HG03135 (cell line): Measurements from ENCODE around the gene KLK5.
"Not testable (repeated sequence)": the region's sequence is repeated elsewhere in the genome, so short reads cannot be mapped to it uniquely, and the experiment has no call there.

Experiments
- ATAC-seq: cut with Tn5 transposase; IDR thresholded peaks from one replicate; pipeline ENCODE4 v1.9.1; 2021; ENCODE audit warnings: mild to moderate bottlenecking, moderate library complexity; ENCODE audit not compliant: unreplicated experiment

KLK5 gene

DNA sequence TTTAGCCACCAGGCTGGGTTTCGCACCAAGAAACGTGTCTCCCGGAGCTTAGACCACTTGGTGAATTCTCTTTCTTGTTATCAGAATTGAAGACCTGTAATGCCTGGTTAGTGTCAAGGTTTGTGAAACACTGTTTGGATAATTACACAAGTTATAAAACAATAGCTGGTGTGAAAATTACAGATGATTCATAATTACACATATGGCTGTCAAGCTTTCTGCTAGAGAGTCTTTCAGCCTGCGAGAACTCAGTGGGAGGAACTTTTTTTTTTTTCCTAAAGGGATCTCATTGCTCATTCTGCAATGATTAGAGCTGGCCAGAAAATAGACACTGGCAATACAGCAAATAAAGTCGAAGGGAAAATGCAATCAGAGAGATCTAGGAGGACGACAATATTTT, 28.3 kb downstream of the KLK5 start:
- no peak for ATAC-seq

DNA sequence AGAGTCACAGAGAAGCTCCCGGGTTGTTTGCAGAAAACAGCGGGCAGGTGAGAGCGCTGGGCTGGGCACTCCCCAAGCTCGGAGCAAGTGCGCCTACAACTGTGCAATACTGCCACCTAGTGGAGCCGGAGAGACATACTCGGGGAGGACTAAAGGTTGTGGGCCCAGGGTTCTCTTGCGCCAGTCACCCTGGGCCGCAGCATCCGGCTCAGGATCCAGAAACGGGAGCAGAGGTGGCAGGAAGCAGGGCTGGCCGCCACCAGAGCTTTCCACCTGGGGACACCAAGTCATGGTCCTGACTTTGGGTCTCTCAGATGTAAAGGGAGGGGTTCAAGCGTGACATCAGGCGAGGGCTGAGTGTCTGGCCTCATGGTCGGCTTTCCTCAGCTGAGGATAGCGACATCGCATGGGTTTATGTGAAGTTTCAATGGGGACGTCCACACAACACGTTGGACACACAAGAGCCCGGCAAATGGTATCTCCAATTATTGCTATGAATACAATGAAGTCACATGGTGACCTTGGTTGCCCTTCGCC, 30.5 kb downstream of the KLK5 start:
- peak; percentile 79 for ATAC-seq

DNA sequence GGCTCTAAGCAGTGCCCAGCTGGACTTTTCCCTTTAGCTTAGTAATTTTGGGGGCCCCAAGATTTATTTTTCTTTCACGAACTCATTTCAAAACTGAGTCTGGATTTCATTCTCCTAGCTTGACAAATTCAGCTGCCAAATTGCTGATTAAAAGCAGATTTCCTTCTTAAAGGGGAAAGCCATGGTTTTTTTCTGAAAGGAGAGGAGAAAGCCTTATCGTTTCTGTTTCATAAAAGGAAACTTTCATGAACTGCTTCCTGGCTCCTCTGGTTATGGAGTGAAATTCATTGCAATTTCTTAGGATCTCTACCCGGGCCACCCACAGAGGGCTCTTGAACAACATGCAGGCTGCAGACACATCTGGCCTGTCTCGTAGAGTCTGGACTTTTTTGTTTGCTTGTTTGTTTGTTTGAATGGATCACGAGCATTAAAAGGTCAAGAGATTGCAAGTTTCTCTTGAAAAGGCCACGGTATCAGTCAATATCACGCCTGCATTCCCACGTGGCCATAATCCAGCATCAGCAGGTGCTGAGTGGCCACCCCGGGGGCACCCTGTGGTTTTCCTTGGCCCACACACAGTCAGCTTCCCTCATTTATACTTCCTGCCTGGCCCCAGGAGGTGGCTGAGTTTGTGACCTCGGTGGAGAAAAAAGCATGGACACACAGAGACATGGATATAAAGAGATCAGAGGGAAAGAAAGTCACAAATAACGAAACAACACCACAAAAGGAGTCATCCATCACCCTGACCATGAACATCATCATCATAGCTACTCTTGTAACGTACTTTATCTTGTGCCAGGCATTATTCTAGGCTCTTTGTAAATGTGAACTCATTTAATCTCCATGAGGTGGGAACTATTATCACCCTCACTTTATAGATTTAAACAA, 31.2 kb downstream of the KLK5 start:
- ATAC-seq, result no peak

DNA sequence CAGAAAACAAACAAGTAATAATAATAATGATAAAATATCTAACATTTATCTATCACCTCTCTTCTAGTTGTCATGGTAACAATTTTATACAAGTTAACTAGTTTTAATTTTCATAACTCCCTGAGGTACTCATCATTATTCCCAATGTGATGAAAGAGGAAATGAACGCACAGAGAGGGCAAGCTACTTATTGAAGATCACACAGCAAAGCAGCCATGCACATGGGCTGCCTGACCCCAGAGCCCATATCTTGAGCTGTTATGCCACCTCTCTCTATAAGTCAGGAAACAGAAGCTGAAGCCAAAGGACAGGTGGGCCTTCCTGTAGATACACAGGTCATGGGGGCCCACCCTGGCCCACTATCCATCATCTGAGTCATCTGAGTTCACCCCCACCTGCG, 36.8 kb downstream of the KLK5 start:
- ATAC-seq, result no peak

DNA sequence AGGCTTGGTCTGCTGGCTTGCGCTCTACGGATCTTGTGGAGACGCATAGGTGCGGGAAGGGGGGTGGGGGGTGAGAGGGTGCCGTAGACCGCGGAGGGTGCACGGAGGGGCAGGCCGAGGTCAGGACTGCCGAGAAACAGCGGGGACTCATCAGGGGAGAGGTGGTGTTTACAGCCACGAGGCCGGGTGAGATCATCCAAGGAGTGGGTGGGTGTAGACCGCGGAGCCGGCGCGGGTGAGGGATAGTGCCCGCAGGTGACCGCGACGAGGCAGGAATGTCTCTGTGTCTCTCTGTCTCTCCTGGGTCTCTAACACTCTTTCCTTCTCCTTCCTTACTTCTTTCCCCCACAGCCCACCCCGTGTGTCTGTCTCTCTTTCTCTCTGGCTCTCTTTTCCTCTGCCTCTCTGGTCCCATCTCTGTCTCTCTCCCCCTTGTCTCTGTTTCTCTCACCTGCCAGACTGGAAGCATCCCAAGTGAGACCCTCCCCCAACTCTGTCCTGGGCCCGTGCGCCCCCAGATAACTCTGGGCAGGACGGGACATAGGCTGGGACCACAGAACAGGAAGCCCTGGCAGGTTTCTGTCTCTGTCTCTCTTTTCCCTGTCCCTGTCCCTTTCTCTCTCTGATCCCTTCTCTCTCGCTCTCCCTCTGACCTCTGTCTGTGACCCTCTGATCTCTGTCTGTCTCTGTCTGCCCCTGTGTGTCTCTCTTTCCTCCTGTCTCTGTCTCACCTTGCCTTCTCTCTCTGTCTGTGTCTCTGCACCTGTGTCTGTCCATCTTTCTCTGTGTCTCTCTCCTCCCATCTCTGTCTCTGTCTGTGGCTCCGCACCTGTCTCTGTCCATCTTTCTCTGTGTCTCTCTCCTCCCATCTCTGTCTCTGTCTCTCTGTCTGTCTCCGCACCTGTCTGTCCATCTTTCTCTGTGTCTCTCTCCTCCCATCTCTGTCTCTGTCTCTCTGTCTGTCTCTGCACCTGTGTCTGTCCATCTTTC, 39.8 kb downstream of the KLK5 start:
- ATAC-seq, result no peak

DNA sequence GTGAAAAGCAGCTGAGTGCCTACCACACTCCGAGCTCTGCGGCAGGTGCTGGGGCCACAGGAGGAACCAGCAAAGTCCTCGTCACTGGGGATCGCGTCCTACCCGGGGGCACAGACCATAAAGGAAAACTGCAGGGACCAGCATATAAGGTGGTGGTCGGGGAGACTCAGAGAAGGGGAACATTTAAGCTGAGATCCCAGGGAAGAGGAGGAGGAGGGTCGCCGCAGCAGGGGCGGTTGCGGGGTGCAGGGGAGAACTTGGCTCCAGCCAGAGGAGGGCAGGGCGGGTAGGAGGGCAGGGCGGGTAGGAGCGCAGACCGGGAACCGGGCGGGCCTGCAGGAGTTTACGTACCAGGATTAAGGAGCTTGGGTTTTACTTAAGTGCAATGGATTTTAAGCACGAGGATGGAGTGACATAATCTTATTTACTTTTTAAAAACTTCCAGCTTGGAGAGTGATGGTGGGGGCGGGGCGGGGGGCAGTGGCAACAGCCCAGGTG, 40.7 kb downstream of the KLK5 start:
- ATAC-seq, result no peak

DNA sequence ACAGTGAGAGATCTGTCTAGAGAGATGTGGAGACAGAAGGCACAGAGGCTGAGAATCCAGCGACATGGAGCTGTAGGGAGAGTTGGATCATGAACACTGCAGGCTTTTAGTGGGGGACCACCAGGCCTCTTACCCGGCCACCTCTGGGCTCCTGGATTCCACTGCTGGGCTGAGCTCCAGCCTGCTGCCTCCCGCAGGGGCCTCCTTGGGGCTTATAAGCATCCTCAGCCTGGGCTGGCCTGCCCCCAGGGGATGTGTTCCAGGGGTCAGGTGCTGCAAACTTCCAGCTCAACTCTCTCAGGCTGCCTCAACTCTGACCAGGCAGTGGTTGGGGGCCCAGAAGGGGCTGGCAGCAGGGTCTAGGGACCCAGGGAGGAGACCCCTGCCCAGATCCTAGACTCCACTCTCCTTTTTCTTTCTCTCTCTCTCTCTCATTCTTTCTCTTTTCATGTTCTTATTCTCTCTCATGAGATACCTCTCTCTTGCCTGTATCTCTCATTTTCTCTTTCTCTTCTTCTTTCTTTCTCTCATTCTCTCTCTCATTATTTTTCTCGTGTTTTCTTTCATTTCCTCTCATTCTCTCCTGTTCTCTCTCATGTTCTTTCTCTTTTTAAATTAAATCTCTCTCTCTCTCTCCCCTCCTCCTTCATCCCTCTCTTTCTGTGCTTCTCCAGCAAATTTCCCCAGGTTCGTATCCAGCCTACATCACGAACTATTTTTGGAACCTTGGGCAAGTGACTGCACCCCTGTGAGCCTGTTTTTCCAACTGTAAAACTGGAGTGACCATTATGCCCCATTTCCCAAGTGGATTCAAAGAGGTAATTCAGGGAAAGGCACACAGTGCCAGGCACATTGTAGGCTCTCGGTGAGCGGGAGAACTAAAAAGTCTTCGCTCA, 41.4 kb downstream of the KLK5 start, which contains the start of gene KLK4:
KLK4 (minus strand) TSS at position 190 of the 896 bp plus-strand sequence. CDS start 657 bp downstream, outside the sequence.
- no peak for ATAC-seq

DNA sequence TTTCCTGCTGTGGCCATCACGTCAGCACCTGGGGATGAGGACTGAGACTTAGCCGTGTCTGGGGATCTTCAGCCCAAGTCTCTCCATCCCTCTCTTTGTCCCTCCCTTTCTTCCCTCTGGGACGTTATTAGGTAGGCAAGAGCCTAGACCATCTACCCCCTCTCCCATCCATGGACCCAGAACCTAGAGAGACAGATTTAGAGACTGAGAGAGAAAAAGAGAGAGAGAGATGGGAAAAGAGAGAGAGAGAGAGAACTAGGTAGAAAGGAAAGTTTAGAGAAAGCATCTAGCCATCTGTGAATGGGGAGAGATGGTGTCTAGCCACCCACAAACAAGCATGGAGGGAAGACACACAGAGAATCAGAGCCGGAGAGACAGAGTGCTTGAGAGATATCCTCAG, 42.1 kb downstream of the KLK5 start:
- ATAC-seq, result no peak

DNA sequence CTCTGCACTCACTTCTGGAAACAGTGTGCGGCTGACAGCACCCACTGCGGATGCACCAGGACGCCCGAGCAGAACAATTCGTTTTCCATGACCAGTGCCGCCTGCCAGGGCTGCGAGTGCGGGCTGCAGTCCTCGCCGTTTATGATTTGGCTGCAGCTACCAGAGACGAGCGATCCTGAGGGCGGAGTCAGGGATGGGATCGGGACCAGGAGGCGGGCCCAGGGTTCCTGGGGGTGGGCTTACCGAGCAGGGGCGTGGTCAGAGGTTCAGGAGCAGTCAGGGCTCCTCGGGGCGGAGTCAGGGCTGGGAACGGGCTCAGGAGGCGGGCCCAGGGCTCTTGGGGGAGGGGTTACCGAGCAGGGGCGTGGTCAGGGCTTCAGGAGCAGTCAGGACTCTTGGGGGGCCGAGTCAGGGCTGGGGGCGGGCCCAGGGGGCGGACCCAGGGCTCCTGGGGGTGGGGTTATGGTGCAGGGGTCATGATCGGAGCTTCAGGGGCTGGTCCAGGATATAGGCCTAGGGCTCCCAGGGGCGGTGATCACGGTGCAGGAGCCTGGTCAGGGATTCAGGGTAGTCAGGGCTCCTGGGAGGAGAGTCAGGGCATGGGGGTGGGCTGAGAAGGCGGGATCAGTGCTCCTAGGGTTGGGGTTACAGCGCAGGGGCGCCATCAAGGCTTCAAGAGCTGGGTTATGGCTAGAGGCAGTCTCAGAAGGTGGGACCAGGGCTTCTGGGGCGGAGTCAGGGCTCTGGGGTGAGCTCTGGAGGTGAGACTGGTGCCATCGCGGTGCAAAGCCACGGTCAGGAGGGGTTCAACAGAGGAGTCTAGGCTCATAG, 43.4 kb downstream of the KLK5 start:
- peak; percentile 62 for ATAC-seq

DNA sequence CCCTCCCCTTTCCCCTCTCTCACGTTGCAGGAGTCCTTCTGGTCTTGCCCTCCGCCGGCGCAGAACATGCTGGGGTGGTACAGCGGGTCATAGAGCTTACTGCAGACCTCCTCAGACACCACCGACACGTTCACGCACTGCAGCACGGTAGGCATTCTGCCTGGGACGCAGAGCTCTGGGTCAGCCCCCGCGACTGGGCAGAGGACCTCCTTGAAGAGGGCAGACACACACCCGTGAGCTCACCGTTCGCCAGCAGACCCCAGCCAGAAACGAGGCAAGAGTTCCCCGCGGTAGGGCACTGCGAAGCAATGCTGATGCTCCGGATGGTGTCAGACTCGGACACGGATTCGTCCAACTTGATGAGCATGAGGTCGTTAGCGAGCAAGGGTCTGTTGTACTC, 44.5 kb downstream of the KLK5 start:
- ATAC-seq, result no peak

DNA sequence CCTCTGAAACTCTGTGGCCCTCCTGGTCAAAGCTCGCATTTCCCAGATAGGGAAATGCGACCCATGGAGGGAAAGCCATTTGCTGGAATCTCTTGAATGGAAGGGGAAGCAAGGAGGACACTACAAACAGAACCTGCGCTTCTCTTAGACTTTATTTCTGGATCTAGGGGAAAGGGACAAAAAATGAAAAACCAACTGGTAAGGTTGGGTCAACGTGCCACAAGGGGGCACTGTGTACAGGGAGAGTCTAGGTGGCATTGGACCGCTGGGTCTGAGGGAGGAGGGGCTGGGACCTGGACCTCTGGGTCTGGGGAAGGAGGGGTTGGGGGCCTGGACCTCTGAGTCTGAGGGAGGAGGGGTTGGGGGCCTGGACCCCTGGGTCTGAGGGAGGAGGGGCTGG, 46.6 kb downstream of the KLK5 start:
- no peak for ATAC-seq

DNA sequence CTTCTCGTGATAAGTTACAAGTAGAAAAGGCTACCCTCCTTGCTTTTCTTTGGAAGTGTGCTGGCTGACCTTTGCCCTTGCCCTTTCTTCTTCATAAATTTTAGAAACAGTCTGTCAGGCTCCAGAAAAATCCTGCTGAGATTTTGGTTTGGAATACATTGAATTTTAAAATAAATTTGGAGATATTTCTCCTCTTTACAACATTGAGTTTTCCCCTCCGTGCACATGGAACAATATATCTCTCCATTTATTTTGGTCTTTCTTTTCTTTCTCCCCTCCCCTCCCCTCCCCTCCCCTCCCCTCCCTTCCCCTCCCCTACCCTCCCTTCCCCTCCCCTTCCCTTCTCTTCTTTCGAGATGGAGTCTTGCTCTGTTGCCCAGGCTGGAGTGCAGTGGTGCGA, 50.2 kb downstream of the KLK5 start:
- ATAC-seq, result no peak

DNA sequence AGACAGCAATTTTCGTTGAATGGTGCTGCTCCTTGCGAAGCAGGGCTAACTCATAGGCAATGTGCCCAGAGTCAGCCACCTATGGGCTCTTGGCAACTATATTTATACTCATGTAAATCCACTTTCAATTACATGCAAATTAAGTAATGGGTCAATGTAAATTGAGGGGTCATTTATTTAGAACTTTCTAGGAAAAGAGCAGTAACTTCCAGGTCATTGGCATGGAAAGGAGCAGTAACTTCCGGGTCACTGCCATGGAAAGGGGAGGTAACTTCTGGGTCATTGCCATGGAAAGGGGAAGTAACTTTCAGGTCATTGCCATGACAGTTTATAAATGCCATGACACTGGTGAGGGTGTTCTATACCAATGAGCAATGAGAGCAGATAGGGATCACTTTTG, 53.3 kb downstream of the KLK5 start:
- no peak for ATAC-seq

DNA sequence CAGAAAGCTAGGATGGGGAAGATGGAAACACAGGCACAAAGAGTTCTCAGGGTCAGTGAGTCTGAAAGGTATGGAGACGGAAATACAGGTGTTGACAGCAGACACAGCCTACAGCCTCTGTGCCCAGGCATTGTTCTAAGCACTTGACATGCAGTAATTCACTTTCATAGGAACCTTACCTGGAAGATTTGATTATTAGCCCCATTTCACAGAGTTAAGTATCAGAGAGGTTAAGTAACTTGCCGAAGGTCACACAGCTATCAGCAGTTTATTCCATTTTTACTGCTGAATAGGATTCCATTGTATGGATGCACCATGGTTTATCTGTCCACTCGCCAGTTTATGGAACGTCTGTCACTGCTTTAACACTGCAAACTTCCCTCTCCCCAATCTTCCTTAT, 54.8 kb downstream of the KLK5 start:
- no peak for ATAC-seq

DNA sequence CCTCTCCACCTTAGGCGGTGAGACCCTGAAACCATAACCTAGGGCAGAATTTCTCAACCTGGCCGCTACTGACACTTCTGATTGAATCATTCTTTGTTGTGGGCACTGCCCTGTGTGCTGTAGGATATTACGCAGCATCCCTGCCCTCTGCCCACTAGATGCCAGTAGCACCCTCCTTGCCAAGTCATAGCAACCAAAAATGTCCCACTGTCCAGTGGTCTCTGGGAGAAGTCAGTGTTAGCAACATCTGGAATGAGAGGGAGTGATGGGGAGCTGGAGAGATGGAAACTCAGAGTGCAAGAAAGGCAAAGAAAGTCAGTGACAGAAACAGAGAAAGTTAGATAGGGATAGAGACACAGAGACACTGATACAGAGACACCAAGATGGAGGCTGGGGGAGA, 55.2 kb downstream of the KLK5 start:
- ATAC-seq, result no peak

DNA sequence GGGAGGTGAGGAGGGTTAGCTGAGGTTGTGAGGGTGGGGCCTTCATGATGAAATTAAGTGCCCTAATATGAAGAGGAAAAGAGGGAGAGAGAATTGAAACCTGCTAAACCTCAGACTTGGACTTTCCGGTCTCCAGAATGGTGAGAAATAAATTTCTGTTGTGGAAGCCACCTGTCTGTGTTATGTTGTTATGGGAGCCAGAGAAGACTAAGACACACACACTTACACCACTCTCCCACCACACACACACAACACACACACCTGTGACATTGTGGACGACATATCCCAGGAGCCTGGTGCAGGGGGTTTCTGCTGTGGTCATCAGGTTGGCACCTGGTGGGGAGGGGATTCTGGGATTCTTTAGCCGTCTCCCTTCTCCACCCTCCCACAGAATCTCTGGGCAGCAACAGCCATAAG, 55.6 kb downstream of the KLK5 start:
- peak; percentile 34 for ATAC-seq

DNA sequence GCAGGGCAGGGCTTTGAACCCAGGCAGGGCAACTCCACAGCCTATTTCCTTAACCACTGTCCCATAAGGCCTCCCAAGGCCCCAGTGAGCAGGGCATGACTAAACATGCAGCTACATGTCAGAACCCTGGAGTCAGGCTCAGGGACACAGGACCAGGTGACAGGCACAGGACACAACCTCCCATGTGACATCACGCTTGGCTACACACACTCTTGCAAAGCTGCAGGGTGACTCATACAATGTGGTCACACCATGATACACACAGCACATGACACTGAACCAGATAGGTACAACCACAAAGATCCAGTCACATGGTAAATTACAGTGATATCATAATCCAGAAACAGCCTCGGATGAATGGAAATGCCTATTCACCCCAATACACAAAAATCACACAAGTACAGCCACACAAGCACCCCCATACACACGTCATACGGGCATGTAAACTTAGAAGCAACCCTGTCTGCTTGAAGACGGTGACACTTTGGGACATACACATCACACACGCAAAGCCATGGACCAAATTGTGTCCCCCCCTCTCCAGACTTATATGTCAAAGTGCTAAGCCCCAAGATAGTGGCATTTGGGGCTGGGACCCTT, 56.1 kb downstream of the KLK5 start:
- ATAC-seq, result peak; percentile 87

DNA sequence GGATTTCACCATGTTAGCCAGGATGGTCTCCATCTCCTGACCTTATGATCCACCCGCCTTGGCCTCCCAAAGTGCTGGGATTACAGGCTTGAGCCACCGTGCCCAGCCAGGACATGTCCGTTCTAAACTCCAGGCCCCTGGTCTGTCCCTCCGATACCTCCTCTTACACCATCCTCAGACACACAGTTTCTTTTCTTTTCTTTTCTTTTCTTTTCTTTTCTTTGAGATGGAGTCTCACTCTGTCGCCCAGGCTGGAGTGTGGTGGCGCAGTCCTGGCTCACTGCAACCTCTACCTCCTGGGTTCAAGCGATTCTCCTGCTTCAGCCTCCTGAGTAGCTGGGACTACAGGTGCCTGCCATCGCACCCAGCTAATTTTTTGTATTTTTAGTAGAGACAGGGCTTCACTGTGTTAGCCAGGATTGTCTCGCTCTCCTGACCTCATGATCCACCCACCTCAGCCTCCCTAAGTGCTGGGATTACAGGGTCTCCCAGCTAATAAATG, 56.7 kb downstream of the KLK5 start:
- not testable (repeated sequence) for ATAC-seq
